Measurements from ENCODE around the gene RAB33A.
A peak's percentile ranks its signal among the peaks of the same experiment; 100 is the strongest.

RAB33A gene

DNA sequence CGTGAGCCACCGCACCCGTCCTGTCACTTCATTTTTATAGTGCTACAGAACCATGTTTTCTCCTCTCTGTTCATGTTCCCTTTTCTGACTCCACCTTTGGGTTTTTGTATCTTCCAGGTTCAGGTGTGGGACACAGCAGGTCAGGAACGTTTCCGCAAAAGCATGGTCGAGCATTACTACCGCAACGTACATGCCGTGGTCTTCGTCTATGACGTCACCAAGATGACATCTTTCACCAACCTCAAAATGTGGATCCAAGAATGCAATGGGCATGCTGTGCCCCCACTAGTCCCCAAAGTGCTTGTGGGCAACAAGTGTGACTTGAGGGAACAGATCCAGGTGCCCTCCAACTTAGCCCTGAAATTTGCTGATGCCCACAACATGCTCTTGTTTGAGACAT, 12.4 kb downstream of the RAB33A start:
- Histone ChIP-seq H3K27ac (ENCODE audit: extremely low read depth, low read depth, low read length) (no peak overlapping the region), H3K4me3 (ENCODE audit: low read depth, low read length) (no peak overlapping the region), H3K36me3 (ENCODE audit: control insufficient read depth in 2 of 2, insufficient read depth in 1 of 2, low read length in 2 of 2) (no peaks in the 10 kb centered on the region), H3K4me1 (ENCODE audit: control insufficient read depth, insufficient read depth, low read length) (no peaks in the 10 kb centered on the region), H3K9me3 (ENCODE audit: control insufficient read depth, insufficient read depth, low read depth, low read length) (no peaks in the 10 kb centered on the region)
- POLR2A ChIA-PET, result no interaction called here
- CTCF ChIA-PET, result no interaction called here
- TF ChIP-seq YY1 (tag by site-specific recombination; IDR thresholded peaks at IDR 0.05) (no peak), ZNF623 (tag by site-specific recombination; IDR thresholded peaks at IDR 0.05) (no peak), SCRT2 (tag by site-specific recombination; IDR thresholded peaks at IDR 0.05) (0 out of 2 replicates have a peak, but pooled peaks have one; percentile 23)

DNA sequence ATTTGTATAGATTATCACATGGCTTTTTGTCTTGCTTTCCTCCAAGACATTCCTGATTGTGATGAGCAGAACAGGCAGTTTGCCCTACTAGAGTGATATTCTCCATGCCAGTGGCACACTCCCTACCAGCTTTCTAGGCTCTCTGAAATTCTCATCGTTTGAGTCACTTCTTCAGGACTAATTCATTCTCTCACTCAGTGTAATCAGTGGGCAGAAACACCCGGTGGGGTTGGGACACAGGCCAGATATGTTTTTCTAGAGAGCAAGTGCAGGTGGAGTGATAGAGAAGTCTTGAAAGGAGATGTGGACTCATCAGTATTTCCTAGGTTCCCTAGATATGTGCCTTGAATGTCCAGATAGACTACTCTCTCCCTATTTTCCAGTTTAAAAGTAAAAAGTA, 13.1 kb downstream of the RAB33A start:
- no peaks in the 10 kb centered on the region for H3K36me3 ChIP-seq (ENCODE audit: control insufficient read depth in 2 of 2, insufficient read depth in 1 of 2, low read length in 2 of 2)
- H3K4me3 ChIP-seq (ENCODE audit: low read depth, low read length), result no peak overlapping the region
- TF ChIP-seq, protein P1, sequence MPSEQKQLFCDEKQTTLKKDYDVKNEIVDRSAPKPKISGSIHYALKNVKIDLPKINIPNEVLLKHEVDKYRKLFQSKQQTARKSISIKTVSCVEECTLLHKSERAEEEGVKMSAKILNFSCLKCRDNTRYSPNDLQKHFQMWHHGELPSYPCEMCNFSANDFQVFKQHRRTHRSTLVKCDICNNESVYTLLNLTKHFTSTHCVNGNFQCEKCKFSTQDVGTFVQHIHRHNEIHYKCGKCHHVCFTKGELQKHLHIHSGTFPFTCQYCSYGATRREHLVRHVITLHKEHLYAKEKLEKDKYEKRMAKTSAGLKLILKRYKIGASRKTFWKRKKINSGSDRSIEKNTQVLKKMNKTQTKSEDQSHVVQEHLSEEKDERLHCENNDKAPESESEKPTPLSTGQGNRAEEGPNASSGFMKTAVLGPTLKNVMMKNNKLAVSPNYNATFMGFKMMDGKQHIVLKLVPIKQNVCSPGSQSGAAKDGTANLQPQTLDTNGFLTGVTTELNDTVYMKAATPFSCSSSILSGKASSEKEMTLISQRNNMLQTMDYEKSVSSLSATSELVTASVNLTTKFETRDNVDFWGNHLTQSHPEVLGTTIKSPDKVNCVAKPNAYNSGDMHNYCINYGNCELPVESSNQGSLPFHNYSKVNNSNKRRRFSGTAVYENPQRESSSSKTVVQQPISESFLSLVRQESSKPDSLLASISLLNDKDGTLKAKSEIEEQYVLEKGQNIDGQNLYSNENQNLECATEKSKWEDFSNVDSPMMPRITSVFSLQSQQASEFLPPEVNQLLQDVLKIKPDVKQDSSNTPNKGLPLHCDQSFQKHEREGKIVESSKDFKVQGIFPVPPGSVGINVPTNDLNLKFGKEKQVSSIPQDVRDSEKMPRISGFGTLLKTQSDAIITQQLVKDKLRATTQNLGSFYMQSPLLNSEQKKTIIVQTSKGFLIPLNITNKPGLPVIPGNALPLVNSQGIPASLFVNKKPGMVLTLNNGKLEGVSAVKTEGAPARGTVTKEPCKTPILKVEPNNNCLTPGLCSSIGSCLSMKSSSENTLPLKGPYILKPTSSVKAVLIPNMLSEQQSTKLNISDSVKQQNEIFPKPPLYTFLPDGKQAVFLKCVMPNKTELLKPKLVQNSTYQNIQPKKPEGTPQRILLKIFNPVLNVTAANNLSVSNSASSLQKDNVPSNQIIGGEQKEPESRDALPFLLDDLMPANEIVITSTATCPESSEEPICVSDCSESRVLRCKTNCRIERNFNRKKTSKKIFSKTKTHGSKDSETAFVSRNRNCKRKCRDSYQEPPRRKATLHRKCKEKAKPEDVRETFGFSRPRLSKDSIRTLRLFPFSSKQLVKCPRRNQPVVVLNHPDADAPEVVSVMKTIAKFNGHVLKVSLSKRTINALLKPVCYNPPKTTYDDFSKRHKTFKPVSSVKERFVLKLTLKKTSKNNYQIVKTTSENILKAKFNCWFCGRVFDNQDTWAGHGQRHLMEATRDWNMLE (tag by site-specific recombination; conservative IDR thresholded peaks at IDR 0.05; ENCODE audit: low read depth), result no peak
- TF ChIP-seq REPIN1 (tag by site-specific recombination; IDR thresholded peaks at IDR 0.05; ENCODE audit: low read depth), result no peak
- POLR2A ChIA-PET, result no interaction called here
- H3K27ac ChIP-seq (ENCODE audit: extremely low read depth, low read depth, low read length), result no peak overlapping the region
- no peaks in the 10 kb centered on the region for H3K9me3 ChIP-seq (ENCODE audit: control insufficient read depth, insufficient read depth, low read depth, low read length)
- H3K4me1 ChIP-seq (ENCODE audit: control insufficient read depth, insufficient read depth, low read length), result no peaks in the 10 kb centered on the region
- CTCF ChIA-PET, result no interaction called here

GRCh38 chrX:130186651-130187050, 14.9 kb downstream of the RAB33A start:
- POLR2A ChIA-PET, result interaction anchor here (0.6 to 1.5 kb wide), 3 partner anchors 10 to 23 kb away, joined by 3 to 6 read pairs (median 5); partner anchors contain the start of gene AIFM1
- H3K9me3 ChIP-seq (ENCODE audit: control insufficient read depth, insufficient read depth, low read depth, low read length), result no peaks in the 10 kb centered on the region
- no peaks in the 10 kb centered on the region for H3K4me1 ChIP-seq (ENCODE audit: control insufficient read depth, insufficient read depth, low read length)
- CTCF ChIA-PET, result interaction anchor here (0.6 to 2.9 kb wide), 4 partner anchors 106 to 578 kb away, joined by 3 to 17 read pairs (median 4); no protein-coding TSS in a partner anchor
- TF ChIP-seq ZSCAN16 (tag by site-specific recombination; IDR thresholded peaks at IDR 0.05) (no peak), ZNF645 (tag by site-specific recombination; IDR thresholded peaks at IDR 0.05) (no peak), ZNF157 (tag by site-specific recombination; IDR thresholded peaks at IDR 0.05) (no peak), ZNF394 (tag by site-specific recombination; IDR thresholded peaks at IDR 0.05; ENCODE audit: borderline replicate concordance) (no peak)
- TF ChIP-seq, protein P2, sequence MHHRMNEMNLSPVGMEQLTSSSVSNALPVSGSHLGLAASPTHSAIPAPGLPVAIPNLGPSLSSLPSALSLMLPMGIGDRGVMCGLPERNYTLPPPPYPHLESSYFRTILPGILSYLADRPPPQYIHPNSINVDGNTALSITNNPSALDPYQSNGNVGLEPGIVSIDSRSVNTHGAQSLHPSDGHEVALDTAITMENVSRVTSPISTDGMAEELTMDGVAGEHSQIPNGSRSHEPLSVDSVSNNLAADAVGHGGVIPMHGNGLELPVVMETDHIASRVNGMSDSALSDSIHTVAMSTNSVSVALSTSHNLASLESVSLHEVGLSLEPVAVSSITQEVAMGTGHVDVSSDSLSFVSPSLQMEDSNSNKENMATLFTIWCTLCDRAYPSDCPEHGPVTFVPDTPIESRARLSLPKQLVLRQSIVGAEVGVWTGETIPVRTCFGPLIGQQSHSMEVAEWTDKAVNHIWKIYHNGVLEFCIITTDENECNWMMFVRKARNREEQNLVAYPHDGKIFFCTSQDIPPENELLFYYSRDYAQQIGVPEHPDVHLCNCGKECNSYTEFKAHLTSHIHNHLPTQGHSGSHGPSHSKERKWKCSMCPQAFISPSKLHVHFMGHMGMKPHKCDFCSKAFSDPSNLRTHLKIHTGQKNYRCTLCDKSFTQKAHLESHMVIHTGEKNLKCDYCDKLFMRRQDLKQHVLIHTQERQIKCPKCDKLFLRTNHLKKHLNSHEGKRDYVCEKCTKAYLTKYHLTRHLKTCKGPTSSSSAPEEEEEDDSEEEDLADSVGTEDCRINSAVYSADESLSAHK (tag by site-specific recombination; IDR thresholded peaks at IDR 0.05), result no peak
- no peak overlapping the region for H3K4me3 ChIP-seq (ENCODE audit: low read depth, low read length)
- H3K36me3 ChIP-seq (ENCODE audit: control insufficient read depth in 2 of 2, insufficient read depth in 1 of 2, low read length in 2 of 2), result no peaks in the 10 kb centered on the region
- no peak overlapping the region for H3K27ac ChIP-seq (ENCODE audit: extremely low read depth, low read depth, low read length)
